Omental fat pad (tissue), 4 donors: ENCODE results near the gene RELT. TPM values are rescaled to one million over a fixed set of nuclear protein-coding genes. Genes with fewer than 3 reads are reported as not detected.

Source experiments
- ATAC-seq: fragments of 150-250 bp; one replicate; pipeline ENCODE4 v1.9.1; 2016; ENCODE audit warnings: mild to moderate bottlenecking, moderate library complexity; ENCODE audit not compliant: low FRiP score
- DNase-seq: peaks from one replicate; pipeline ENCODE4 v3.0.0-alpha.2; 2019; ENCODE audit warnings: low spot score
- CTCF ChIP-seq, 3 donors: fragments of 450-650 bp; IDR thresholded peaks; one replicate each; pipeline ENCODE4 v1.5.1; 2016 to 2017; ENCODE audit warnings: antibody characterized with exemption in 3 of 3, mild to moderate bottlenecking in 3 of 3, moderate library complexity in 2 of 3
- total RNA-seq, 4 donors: library from RNA; depleted of rRNA; stranded (reverse); fragments of >200 nt; gene quantifications; one replicate each; pipeline ENCODE4 v1.1.0, GENCODE V29; 2016

RELT gene
- total RNA-seq, 4 donors from 2014 or later: 5.0 to 21.6 (median 9.0) TPM

GRCh38 chr11:73375830-73376159 lies 404 bp upstream of the RELT start:
- no peak for ATAC-seq
- DNase-seq: no peak
- TF ChIP-seq CTCF (IDR thresholded peaks at IDR 0.05): no peak

GRCh38 chr11:73376803-73377629 lies 817 bp downstream of the RELT start:
- TF ChIP-seq CTCF (IDR thresholded peaks at IDR 0.05): no peak
- peak; percentile 39 for ATAC-seq
- peak; percentile 69 for DNase-seq

GRCh38 chr11:73379189-73379880 lies 3.1 kb downstream of the RELT start:
- ATAC-seq: no peak
- no peak for DNase-seq
- TF ChIP-seq CTCF (IDR thresholded peaks at IDR 0.05): no peak

GRCh38 chr11:73380331-73380730 lies 4.1 kb downstream of the RELT start:
- ATAC-seq: no peak
- no peak for TF ChIP-seq CTCF (IDR thresholded peaks at IDR 0.05)
- no peak for DNase-seq

GRCh38 chr11:73380897-73381410 lies 4.8 kb downstream of the RELT start:
- TF ChIP-seq CTCF (IDR thresholded peaks at IDR 0.05): no peak
- ATAC-seq (no peak), DNase-seq (no peak)

- DNase-seq (no peak), ATAC-seq (no peak)
- TF ChIP-seq CTCF (IDR thresholded peaks at IDR 0.05): no peak
Observed at GRCh38 chr11:73381589-73381988, 5.4 kb downstream of the RELT start.
